Stomach (tissue), 4 donors: ENCODE results near the gene RCBTB2.

ENCODE experiments used
- CTCF ChIP-seq, 7 experiments: fragments of 450-650 bp in 4 of 7; fragments of 200-600 bp in 3 of 7; sonication (generic) in 3 of 7; IDR thresholded peaks; one replicate each; pipeline ENCODE4 v1.5.1; 2016 to 2019; ENCODE audit warnings: antibody characterized with exemption in 7 of 7, control low read depth in 2 of 7, mild to moderate bottlenecking in 1 of 7
- POLR2A ChIP-seq, 4 donors: fragments of 450-650 bp; IDR thresholded peaks; one replicate each; pipeline ENCODE4 v1.6.1; 2016; ENCODE audit warnings: antibody characterized with exemption in 4 of 4, control low read depth in 2 of 4, mild to moderate bottlenecking in 1 of 4, moderate library complexity in 1 of 4

- no peak for TF ChIP-seq CTCF (IDR thresholded peaks at IDR 0.05)
- no peak for TF ChIP-seq POLR2A (IDR thresholded peaks at IDR 0.05)
These were observed 41.3 kb downstream of the RCBTB2 start for GRCh38 chr13:48491423-48492095.
